A673 (cell line): ENCODE results near the gene KRT7. TPM values are rescaled to one million over a fixed set of nuclear protein-coding genes. Genes with fewer than 3 reads are reported as not detected.

Source experiments
- BruUV-seq: library from RNA; stranded (reverse); fragments of 400-500 nt; replicated peaks from 2 replicates; lab custom pipeline; 2021; lab: Mats Ljungman, UMichigan
- CTCF ChIA-PET: fragments of 300-600 bp; sonication (Branson Sonifier 250); formaldehyde crosslinking; loops from one replicate; lab custom pipeline; 2022; ENCODE audit warnings: antibody characterized with exemption; lab: Charles Lee
- POLR2A ChIA-PET: fragments of 300-600 bp; sonication (Branson Sonifier 250); formaldehyde crosslinking; loops from one replicate; lab custom pipeline; 2022; ENCODE audit warnings: antibody characterized with exemption; ENCODE audit not compliant: low non-redundant PET; lab: Charles Lee
- DNase-seq: peaks from one replicate; pipeline ENCODE4 v3.0.0-alpha.2; 2015; ENCODE audit warnings: low spot score
- H3K27ac ChIP-seq: fragments of 200-600 bp; sonication (generic); 2 replicates; pipeline ENCODE4 v1.5.1; 2016; ENCODE audit warnings: mixed run types, low read depth, mild to moderate bottlenecking, mixed read lengths, antibody characterized with exemption, low read length; ENCODE audit not compliant: poor library complexity, severe bottlenecking
- H3K27me3 ChIP-seq: fragments of 200-600 bp; sonication (generic); replicated peaks from 2 replicates; pipeline ENCODE4 v1.6.1; 2017; ENCODE audit warnings: mixed run types, low read depth, mild to moderate bottlenecking, mixed read lengths, antibody characterized with exemption, low read length; ENCODE audit not compliant: insufficient read depth, poor library complexity
- H3K36me3 ChIP-seq: fragments of 200-600 bp; sonication (generic); 2 replicates; pipeline ENCODE4 v1.6.1; 2016; ENCODE audit warnings: mixed run types, mild to moderate bottlenecking, mixed read lengths, antibody characterized with exemption, low read length; ENCODE audit not compliant: insufficient read depth, poor library complexity, severe bottlenecking
- H3K4me1 ChIP-seq: fragments of 200-600 bp; sonication (generic); 2 replicates; pipeline ENCODE4 v1.6.1; 2017; ENCODE audit warnings: mixed run types, mild to moderate bottlenecking, mixed read lengths, antibody characterized with exemption, low read length; ENCODE audit not compliant: insufficient read depth, poor library complexity, severe bottlenecking
- H3K4me3 ChIP-seq: fragments of 200-600 bp; sonication (generic); 2 replicates; pipeline ENCODE4 v1.5.1; 2016; ENCODE audit warnings: low read depth, mixed run types, mild to moderate bottlenecking, mixed read lengths, low read length; ENCODE audit not compliant: poor library complexity, severe bottlenecking
- H3K9me3 ChIP-seq: fragments of 200-600 bp; sonication (generic); 2 replicates; pipeline ENCODE4 v1.6.1; 2016; ENCODE audit warnings: mixed run types, low read depth, mild to moderate bottlenecking, mixed read lengths, antibody characterized with exemption, low read length; ENCODE audit not compliant: poor library complexity, severe bottlenecking
- EZH2 ChIP-seq: fragments of 200-600 bp; sonication (generic); IDR thresholded peaks from 2 replicates; pipeline ENCODE4 v1.6.1; 2017; ENCODE audit warnings: borderline replicate concordance, low read depth, mild to moderate bottlenecking, mixed read lengths, antibody characterized with exemption, low read length; ENCODE audit not compliant: poor library complexity, severe bottlenecking
- intact Hi-C: fragments of 100-400 bp; cut with micrococcal nuclease; formaldehyde crosslinking; loops from one replicate; pipeline ENCODE4 v1.10.0; 2022; ENCODE audit not compliant: unreplicated experiment
- total RNA-seq: library from RNA; stranded (reverse); gene quantifications from 2 replicates; pipeline ENCODE4 v1.2.3, GENCODE V29; 2021
- TF ChIP-seq, protein P1 (sequence below): fragments of 300-800, 200-600 bp; sonication (generic); conservative IDR thresholded peaks from 2 replicates; pipeline ENCODE4 v1.5.1; 2017; ENCODE audit warnings: low read depth, mild to moderate bottlenecking, antibody characterized with exemption, low read length, moderate library complexity, mixed read lengths

The KRT7 gene
- total RNA-seq, 1 experiment from 2014 or later, result 1.0 TPM

GRCh38 chr12:52243856-52244614 is 11.0 kb downstream of the KRT7 start:
- TF ChIP-seq, protein P1, sequence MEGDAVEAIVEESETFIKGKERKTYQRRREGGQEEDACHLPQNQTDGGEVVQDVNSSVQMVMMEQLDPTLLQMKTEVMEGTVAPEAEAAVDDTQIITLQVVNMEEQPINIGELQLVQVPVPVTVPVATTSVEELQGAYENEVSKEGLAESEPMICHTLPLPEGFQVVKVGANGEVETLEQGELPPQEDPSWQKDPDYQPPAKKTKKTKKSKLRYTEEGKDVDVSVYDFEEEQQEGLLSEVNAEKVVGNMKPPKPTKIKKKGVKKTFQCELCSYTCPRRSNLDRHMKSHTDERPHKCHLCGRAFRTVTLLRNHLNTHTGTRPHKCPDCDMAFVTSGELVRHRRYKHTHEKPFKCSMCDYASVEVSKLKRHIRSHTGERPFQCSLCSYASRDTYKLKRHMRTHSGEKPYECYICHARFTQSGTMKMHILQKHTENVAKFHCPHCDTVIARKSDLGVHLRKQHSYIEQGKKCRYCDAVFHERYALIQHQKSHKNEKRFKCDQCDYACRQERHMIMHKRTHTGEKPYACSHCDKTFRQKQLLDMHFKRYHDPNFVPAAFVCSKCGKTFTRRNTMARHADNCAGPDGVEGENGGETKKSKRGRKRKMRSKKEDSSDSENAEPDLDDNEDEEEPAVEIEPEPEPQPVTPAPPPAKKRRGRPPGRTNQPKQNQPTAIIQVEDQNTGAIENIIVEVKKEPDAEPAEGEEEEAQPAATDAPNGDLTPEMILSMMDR, result no peak
- no peak for TF ChIP-seq EZH2
- H3K4me3 ChIP-seq, result no peak overlapping the region
- H3K27ac ChIP-seq, result no peak overlapping the region
- H3K9me3 ChIP-seq, result no peaks in the 10 kb centered on the region
- no peaks in the 10 kb centered on the region for H3K36me3 ChIP-seq
- ChIA-PET CTCF (interaction anchor here (0.9 kb wide), 1 partner anchor 23 kb away, joined by 3 read pairs; no protein-coding TSS in a partner anchor), POLR2A (no interaction called here)
- H3K4me1 ChIP-seq, result no peaks in the 10 kb centered on the region
- intact Hi-C loops, result no loop called here
- peak; percentile 27 for DNase-seq
- BruUV-seq, result no TSS peak
- no peaks in the 10 kb centered on the region for H3K27me3 ChIP-seq

GRCh38 chr12:52244615-52244994 is 11.6 kb downstream of the KRT7 start:
- TF ChIP-seq EZH2, result no peak
- TF ChIP-seq, protein P1, result no peak
- no peak for DNase-seq
- no peak overlapping the region for H3K4me3 ChIP-seq
- no TSS peak for BruUV-seq
- ChIA-PET POLR2A (no interaction called here), CTCF (interaction anchor here (0.9 kb wide), 1 partner anchor 23 kb away, joined by 3 read pairs; no protein-coding TSS in a partner anchor)
- no peak overlapping the region for H3K27ac ChIP-seq
- H3K9me3 ChIP-seq, result no peaks in the 10 kb centered on the region
- no peaks in the 10 kb centered on the region for H3K36me3 ChIP-seq
- no peaks in the 10 kb centered on the region for H3K4me1 ChIP-seq
- no peaks in the 10 kb centered on the region for H3K27me3 ChIP-seq
- intact Hi-C loops, result no loop called here

- BruUV-seq, result no TSS peak
- no peak overlapping the region for H3K4me3 ChIP-seq
- CTCF ChIA-PET, result interaction anchor here (0.6 kb wide), 1 partner anchor 1989 kb away, joined by 7 read pairs; no protein-coding TSS in a partner anchor
These were observed 12.4 kb downstream of the KRT7 start for GRCh38 chr12:52245259-52245961.

More at GRCh38 chr12:52245259-52245961, 12.4 kb downstream of the KRT7 start:
- Histone ChIP-seq H3K27me3 (no peaks in the 10 kb centered on the region), H3K27ac (no peak overlapping the region), H3K4me1 (no peaks in the 10 kb centered on the region), H3K9me3 (no peaks in the 10 kb centered on the region), H3K36me3 (no peaks in the 10 kb centered on the region)
- intact Hi-C loops, result no loop called here
- POLR2A ChIA-PET, result no interaction called here
- no peak for DNase-seq
- TF ChIP-seq, protein P1, result no peak
- TF ChIP-seq EZH2, result no peak
